BLaER1 treated with 17β-estradiol and CSF1 and Interleukin-3, amounts not matched to agents 10 nM and 100 nM (cell line): ENCODE measurements around the gene WNT3A.

Source experiments
- H3K27ac ChIP-seq, 11 experiments: shearing (Covaris generic); formaldehyde crosslinking; 2 replicates each; pipeline ENCODE4 v1.8.1; 2022
- H3K27me3 ChIP-seq, 11 experiments: shearing (Covaris generic); formaldehyde crosslinking; 2 replicates each; pipeline ENCODE4 v1.8.1; 2022
- H3K36me3 ChIP-seq, 11 experiments: shearing (Covaris generic); formaldehyde crosslinking; 2 replicates each; pipeline ENCODE4 v1.8.1; 2022
- H3K4me1 ChIP-seq, 10 experiments: shearing (Covaris generic); formaldehyde crosslinking; 2 replicates each; pipeline ENCODE4 v1.8.1; 2022
- H3K4me2 ChIP-seq, 11 experiments: shearing (Covaris generic); formaldehyde crosslinking; 2 replicates each; pipeline ENCODE4 v1.8.1; 2022
- H3K4me3 ChIP-seq, 10 experiments: shearing (Covaris generic); formaldehyde crosslinking; 2 replicates each; pipeline ENCODE4 v1.8.1; 2022
- H3K9ac ChIP-seq, 11 experiments: shearing (Covaris generic); formaldehyde crosslinking; 2 replicates each; pipeline ENCODE4 v1.8.1; 2022
- H3K9me3 ChIP-seq, 11 experiments: shearing (Covaris generic); formaldehyde crosslinking; replicated peaks in 1 of 11; 2 replicates each; pipeline ENCODE4 v1.8.1; 2022
- H4K20me1 ChIP-seq, 11 experiments: shearing (Covaris generic); formaldehyde crosslinking; 2 replicates each; pipeline ENCODE4 v1.8.1; 2022
- Cebpa-rat ChIP-seq, 11 experiments: shearing (Covaris generic); IDR thresholded peaks; 2 replicates each; pipeline ENCODE4 v1.8.1; 2022

WNT3A gene

GRCh38 chr1:228070173-228070572 is 63.4 kb downstream of the WNT3A start:
- no peak for TF ChIP-seq Cebpa-rat (IDR thresholded peaks at IDR 0.05)
- H3K36me3 ChIP-seq = no peaks in the 10 kb centered on the region

GRCh38 chr1:228070851-228071250 is 64.1 kb downstream of the WNT3A start:
- no peaks in the 10 kb centered on the region for H3K36me3 ChIP-seq
- no peak overlapping the region for H3K4me3 ChIP-seq
- H3K27me3 ChIP-seq = peaks cover 0 to 13% (median 12%) of the 10 kb centered on the region in 11 experiments; a peak in 13 of 22 replicates
- H3K9me3 ChIP-seq = no peaks in the 10 kb centered on the region
- H3K4me1 ChIP-seq = peaks cover 0 to 6% (median 0%) of the 10 kb centered on the region in 10 experiments; a peak in 1 of 20 replicates
- H3K27ac ChIP-seq = no peak overlapping the region
- no peak overlapping the region for H3K4me2 ChIP-seq
- TF ChIP-seq Cebpa-rat (IDR thresholded peaks at IDR 0.05) = no peak
- peaks cover 5 to 38% (median 27%) of the 10 kb centered on the region in 11 experiments; a peak in 17 of 22 replicates for H4K20me1 ChIP-seq
- H3K9ac ChIP-seq = no peak overlapping the region

More at GRCh38 chr1:228070173-228070572, 63.4 kb downstream of the WNT3A start:
- no peak overlapping the region for H3K4me3 ChIP-seq
- H4K20me1 ChIP-seq = peaks cover 5 to 31% (median 26%) of the 10 kb centered on the region in 11 experiments; a peak in 17 of 22 replicates
- H3K9me3 ChIP-seq = no peaks in the 10 kb centered on the region
- H3K9ac ChIP-seq = no peak overlapping the region
- no peak overlapping the region for H3K4me2 ChIP-seq
- no peak overlapping the region for H3K27ac ChIP-seq
- H3K4me1 ChIP-seq = no peaks in the 10 kb centered on the region; a peak in 1 of 20 replicates
- peaks cover 0 to 17% (median 12%) of the 10 kb centered on the region in 11 experiments; a peak in 13 of 22 replicates for H3K27me3 ChIP-seq

- peaks cover 0 to 6% (median 0%) of the 10 kb centered on the region in 10 experiments; a peak in 4 of 20 replicates for H3K4me1 ChIP-seq
- peaks cover 5 to 49% (median 34%) of the 10 kb centered on the region in 11 experiments; a peak in 18 of 22 replicates for H4K20me1 ChIP-seq
- H3K4me2 ChIP-seq = no peak overlapping the region
- no peaks in the 10 kb centered on the region for H3K36me3 ChIP-seq
- H3K9me3 ChIP-seq = no peaks in the 10 kb centered on the region
- no peak for TF ChIP-seq Cebpa-rat (IDR thresholded peaks at IDR 0.05)
- peaks cover 0 to 4% (median 4%) of the 10 kb centered on the region in 11 experiments; a peak in 13 of 22 replicates for H3K27me3 ChIP-seq
- no peak overlapping the region for H3K27ac ChIP-seq
- no peak overlapping the region for H3K9ac ChIP-seq
- H3K4me3 ChIP-seq = no peak overlapping the region
These were observed 65.2 kb downstream of the WNT3A start for GRCh38 chr1:228071839-228072657.

GRCh38 chr1:228072658-228073043 is 65.9 kb downstream of the WNT3A start:
- no peak for TF ChIP-seq Cebpa-rat (IDR thresholded peaks at IDR 0.05)
- H3K27ac ChIP-seq = no peak overlapping the region
- no peak overlapping the region for H3K4me2 ChIP-seq
- peaks cover 0 to 10% (median 5%) of the 10 kb centered on the region in 10 experiments; a peak in 10 of 20 replicates for H3K4me1 ChIP-seq
- no peaks in the 10 kb centered on the region for H3K36me3 ChIP-seq
- H3K4me3 ChIP-seq = no peak overlapping the region
- no peaks in the 10 kb centered on the region for H3K9me3 ChIP-seq
- H4K20me1 ChIP-seq = peaks cover 5 to 55% (median 40%) of the 10 kb centered on the region in 11 experiments; a peak in 18 of 22 replicates
- H3K27me3 ChIP-seq = no peaks in the 10 kb centered on the region
- no peak overlapping the region for H3K9ac ChIP-seq

GRCh38 chr1:228073061-228073856 is 66.5 kb downstream of the WNT3A start:
- Histone ChIP-seq H3K36me3 (no peaks in the 10 kb centered on the region), H4K20me1 (peaks cover 8 to 58% (median 41%) of the 10 kb centered on the region in 11 experiments; a peak in 18 of 22 replicates), H3K27me3 (no peaks in the 10 kb centered on the region)

GRCh38 chr1:228073857-228074545 is 67.2 kb downstream of the WNT3A start:
- Histone ChIP-seq H4K20me1 (peaks cover 16 to 66% (median 49%) of the 10 kb centered on the region in 11 experiments; a peak in 18 of 22 replicates), H3K27ac (no peak overlapping the region), H3K9ac (no peak overlapping the region), H3K4me3 (no peak overlapping the region), H3K9me3 (no peaks in the 10 kb centered on the region), H3K4me2 (no peak overlapping the region), H3K4me1 (peaks cover 5 to 22% (median 18%) of the 10 kb centered on the region in 10 experiments), H3K36me3 (no peaks in the 10 kb centered on the region), H3K27me3 (no peaks in the 10 kb centered on the region)
- TF ChIP-seq Cebpa-rat (IDR thresholded peaks at IDR 0.05) = no peak

More at GRCh38 chr1:228073061-228073856, 66.5 kb downstream of the WNT3A start:
- Histone ChIP-seq H3K9ac (no peak overlapping the region), H3K4me1 (peaks cover 0 to 15% (median 11%) of the 10 kb centered on the region in 10 experiments; a peak in 17 of 20 replicates), H3K4me2 (no peak overlapping the region), H3K27ac (no peak overlapping the region), H3K4me3 (no peak overlapping the region), H3K9me3 (no peaks in the 10 kb centered on the region)
- TF ChIP-seq Cebpa-rat (IDR thresholded peaks at IDR 0.05) = no peak

GRCh38 chr1:228074954-228075730 is 68.3 kb downstream of the WNT3A start:
- Histone ChIP-seq H3K9me3 (no peaks in the 10 kb centered on the region), H3K27me3 (no peaks in the 10 kb centered on the region), H3K4me2 (no peak overlapping the region), H3K4me3 (no peak overlapping the region), H4K20me1 (peaks cover 19 to 77% (median 52%) of the 10 kb centered on the region in 11 experiments; a peak in 19 of 22 replicates), H3K27ac (no peak overlapping the region), H3K36me3 (no peaks in the 10 kb centered on the region), H3K9ac (no peak overlapping the region), H3K4me1 (peaks cover 16 to 34% (median 23%) of the 10 kb centered on the region in 10 experiments)
- no peak for TF ChIP-seq Cebpa-rat (IDR thresholded peaks at IDR 0.05)

GRCh38 chr1:228075801-228076271 is 69.0 kb downstream of the WNT3A start:
- H4K20me1 ChIP-seq = peaks cover 19 to 81% (median 52%) of the 10 kb centered on the region in 11 experiments; a peak in 19 of 22 replicates
- no peaks in the 10 kb centered on the region for H3K27me3 ChIP-seq
- H3K4me2 ChIP-seq = no peak overlapping the region

More at GRCh38 chr1:228075801-228076271, 69.0 kb downstream of the WNT3A start:
- H3K4me1 ChIP-seq = peaks cover 21 to 40% (median 29%) of the 10 kb centered on the region in 10 experiments
- no peaks in the 10 kb centered on the region for H3K9me3 ChIP-seq
- H3K27ac ChIP-seq = no peak overlapping the region
- no peak for TF ChIP-seq Cebpa-rat (IDR thresholded peaks at IDR 0.05)
- H3K4me3 ChIP-seq = no peak overlapping the region
- no peaks in the 10 kb centered on the region for H3K36me3 ChIP-seq
- H3K9ac ChIP-seq = no peak overlapping the region
